ENCODE measurements around the gene KCNA10. TPM values are rescaled to one million over a fixed set of nuclear protein-coding genes. Genes with fewer than 3 reads are reported as not detected.

KCNA10 gene
- total RNA-seq, 1 experiment from 2014 or later = not detected

- peak; percentile 9 for DNase-seq
- Histone ChIP-seq H4K20me1 (ENCODE audit: control insufficient read depth, insufficient read depth, insufficient read length) (no peaks in the 10 kb centered on the region), H3K4ac (ENCODE audit: low read depth, low read length) (no peak overlapping the region), H3K14ac (ENCODE audit: insufficient read depth, low read length) (no peak overlapping the region), H3K4me2 (ENCODE audit: insufficient read depth, insufficient read length, low read length) (no peak overlapping the region), H3K27me3 (ENCODE audit: insufficient read depth, low read length) (peaks cover 7% of the 10 kb centered on the region; the same call in 1 of the 2 replicates), H4K5ac (ENCODE audit: insufficient read length, low read depth, low read length) (no peak overlapping the region), H3K23me2 (ENCODE audit: insufficient read length, low read depth, low read length, poor library complexity, severe bottlenecking) (peaks cover 8% of the 10 kb centered on the region), H3K9me3 (ENCODE audit: control insufficient read depth, low read depth, low read length) (no peaks in the 10 kb centered on the region), H2BK20ac (ENCODE audit: low read depth, low read length, poor library complexity, severe bottlenecking) (no peak overlapping the region), H3K79me2 (ENCODE audit: insufficient read depth, low read length) (no peaks in the 10 kb centered on the region), H3K79me1 (ENCODE audit: insufficient read depth, low read depth, low read length, poor library complexity, severe bottlenecking) (no peaks in the 10 kb centered on the region), H4K91ac (ENCODE audit: insufficient read length, low read depth, low read length) (no peak overlapping the region), H2AK5ac (ENCODE audit: insufficient read length, low read length) (no peak overlapping the region), H2AFZ (ENCODE audit: low read length) (no peak overlapping the region), H3K23ac (ENCODE audit: insufficient read length, low read depth, low read length) (no peak overlapping the region), H2BK120ac (ENCODE audit: low read depth, low read length, poor library complexity, severe bottlenecking) (no peak overlapping the region), H3K4me1 (ENCODE audit: insufficient read depth, low read length) (no peaks in the 10 kb centered on the region), H3T11ph (ENCODE audit: low read length) (no peak overlapping the region), H3K18ac (ENCODE audit: insufficient read length, low read depth, low read length) (no peak overlapping the region), H3K9ac (ENCODE audit: extremely low read depth, insufficient read length, low read length) (no peak overlapping the region), H3K27ac (ENCODE audit: insufficient read length, low read depth, low read length) (no peak overlapping the region), H2BK15ac (ENCODE audit: low read depth, low read length) (no peak overlapping the region), H4K8ac (replicated peaks; ENCODE audit: insufficient read length, low read depth, low read length) (no peak overlapping the region), H2BK12ac (ENCODE audit: insufficient read length, low read depth, low read length) (no peak overlapping the region), H3K56ac (ENCODE audit: insufficient read length, low read depth, low read length) (no peak overlapping the region), H2BK5ac (ENCODE audit: insufficient read length, low read length) (no peak overlapping the region)
- WGBS (ENCODE audit: extremely low coverage, insufficient read length, low lambda C conversion rate) = no CpG with 5 or more reads among the region's 3 CpGs
- H3K4me1 Mint-ChIP-seq = peaks cover 9 to 10% of the 10 kb centered on the region in 2 experiments
- TF ChIP-seq CTCF (conservative IDR thresholded peaks at IDR 0.05) = no peak
- H3K9me3 Mint-ChIP-seq = no peaks in the 10 kb centered on the region
- peaks cover 92% of the 10 kb centered on the region for H3K27me3 Mint-ChIP-seq (ENCODE audit: low read depth)
- no peak overlapping the region for H3K4me3 Mint-ChIP-seq
- H3K36me3 Mint-ChIP-seq (ENCODE audit: insufficient read depth in 1 of 3, low read depth in 3 of 3) = no peaks in the 10 kb centered on the region
- no peak overlapping the region for H3K27ac Mint-ChIP-seq
These were observed 38.5 kb upstream of the KCNA10 start for GRCh38 chr1:110557481-110557880.

Data from H9 (cell line).